ENCODE data around the gene SMIM43. TPM values are rescaled to one million over a fixed set of nuclear protein-coding genes. Genes with fewer than 3 reads are reported as not detected.

The SMIM43 gene
- total RNA-seq, 4 donors from 2014 or later = not detected

DNA sequence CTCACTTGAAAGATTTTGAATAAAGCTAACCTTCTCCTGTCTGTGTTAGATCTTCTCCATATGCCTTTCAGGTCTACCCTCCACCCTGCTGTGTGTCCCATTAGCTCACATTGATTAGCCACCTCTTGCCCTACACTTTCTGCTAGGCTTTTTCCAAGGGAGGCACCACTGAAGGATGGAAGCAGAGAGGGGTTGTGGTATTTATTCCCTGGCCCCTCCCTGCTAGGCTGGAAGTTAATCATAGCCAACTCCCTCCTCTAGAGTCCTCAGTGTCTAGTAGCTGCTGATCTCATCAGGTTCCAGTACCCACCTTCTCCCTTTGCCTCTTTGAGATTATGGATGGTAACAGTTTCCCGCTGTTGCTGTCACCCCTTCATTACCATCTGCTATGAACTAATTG lies 8.9 kb upstream of the SMIM43 start:
- TF ChIP-seq, protein P1, sequence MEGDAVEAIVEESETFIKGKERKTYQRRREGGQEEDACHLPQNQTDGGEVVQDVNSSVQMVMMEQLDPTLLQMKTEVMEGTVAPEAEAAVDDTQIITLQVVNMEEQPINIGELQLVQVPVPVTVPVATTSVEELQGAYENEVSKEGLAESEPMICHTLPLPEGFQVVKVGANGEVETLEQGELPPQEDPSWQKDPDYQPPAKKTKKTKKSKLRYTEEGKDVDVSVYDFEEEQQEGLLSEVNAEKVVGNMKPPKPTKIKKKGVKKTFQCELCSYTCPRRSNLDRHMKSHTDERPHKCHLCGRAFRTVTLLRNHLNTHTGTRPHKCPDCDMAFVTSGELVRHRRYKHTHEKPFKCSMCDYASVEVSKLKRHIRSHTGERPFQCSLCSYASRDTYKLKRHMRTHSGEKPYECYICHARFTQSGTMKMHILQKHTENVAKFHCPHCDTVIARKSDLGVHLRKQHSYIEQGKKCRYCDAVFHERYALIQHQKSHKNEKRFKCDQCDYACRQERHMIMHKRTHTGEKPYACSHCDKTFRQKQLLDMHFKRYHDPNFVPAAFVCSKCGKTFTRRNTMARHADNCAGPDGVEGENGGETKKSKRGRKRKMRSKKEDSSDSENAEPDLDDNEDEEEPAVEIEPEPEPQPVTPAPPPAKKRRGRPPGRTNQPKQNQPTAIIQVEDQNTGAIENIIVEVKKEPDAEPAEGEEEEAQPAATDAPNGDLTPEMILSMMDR (IDR thresholded peaks at IDR 0.05) = no peak
- no peak for TF ChIP-seq POLR2A (IDR thresholded peaks at IDR 0.05)
- no peak overlapping the region for H3K4me3 ChIP-seq (ENCODE audit: low read depth, poor library complexity, severe bottlenecking)
- WGBS, 2 donors = 80 to 85% methylated on average over 1 of the region's 1 CpG
- DNase-seq (ENCODE audit: low spot score in 2 of 2) = no peak
- intact Hi-C loops (cut with DNase I; ENCODE audit: low total_unique reads) = no loop called here

- WGBS, 2 donors = 86 to 96% methylated on average over 1 of the region's 1 CpG
- TF ChIP-seq, protein P1 (IDR thresholded peaks at IDR 0.05) = no peak
- no peak for TF ChIP-seq POLR2A (IDR thresholded peaks at IDR 0.05)
Measured at GRCh38 chr4:121771869-121772268, 6.9 kb upstream of the SMIM43 start.

GRCh38 chr4:121769341-121769740 lies 4.4 kb upstream of the SMIM43 start:
- no peak overlapping the region for H3K4me3 ChIP-seq (ENCODE audit: low read depth, poor library complexity, severe bottlenecking)
- intact Hi-C loops (cut with DNase I; ENCODE audit: low total_unique reads) = no loop called here
- DNase-seq (ENCODE audit: low spot score in 2 of 2) = no peak
- 83 to 88% methylated on average over 2 of the region's 2 CpGs for WGBS, 2 donors
- TF ChIP-seq, protein P1 (IDR thresholded peaks at IDR 0.05) = no peak
- TF ChIP-seq POLR2A (IDR thresholded peaks at IDR 0.05) = no peak

More at GRCh38 chr4:121771869-121772268, 6.9 kb upstream of the SMIM43 start:
- intact Hi-C loops (cut with DNase I; ENCODE audit: low total_unique reads) = no loop called here
- DNase-seq (ENCODE audit: low spot score in 2 of 2) = no peak
- no peak overlapping the region for H3K4me3 ChIP-seq (ENCODE audit: low read depth, poor library complexity, severe bottlenecking)

DNA sequence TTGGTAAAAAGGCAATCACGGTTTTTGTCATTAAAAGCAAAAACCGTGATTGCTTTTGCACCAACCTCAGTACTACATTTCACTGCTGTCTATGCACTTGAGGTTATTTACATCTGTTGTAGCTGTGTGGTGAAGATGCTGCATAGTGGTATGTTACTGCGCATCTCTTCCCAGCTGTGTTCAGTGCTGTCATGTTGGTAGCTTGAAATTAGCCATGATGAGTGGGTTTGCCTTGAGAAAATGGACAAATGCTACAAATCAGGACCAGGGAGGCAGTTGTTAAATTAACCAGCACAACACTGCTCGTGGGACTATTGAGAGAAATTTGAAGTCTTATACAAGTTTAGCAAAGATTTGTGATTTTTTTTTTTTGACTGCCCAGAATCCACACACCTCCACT lies 2.2 kb upstream of the SMIM43 start:
- 84 to 89% methylated on average over 4 of the region's 4 CpGs for WGBS, 2 donors
- DNase-seq (ENCODE audit: low spot score in 2 of 2) = no peak
- H3K4me3 ChIP-seq (ENCODE audit: low read depth, poor library complexity, severe bottlenecking) = no peak overlapping the region
- TF ChIP-seq, protein P1 (IDR thresholded peaks at IDR 0.05) = no peak
- no peak for TF ChIP-seq POLR2A (IDR thresholded peaks at IDR 0.05)
- intact Hi-C loops (cut with DNase I; ENCODE audit: low total_unique reads) = no loop called here

DNA sequence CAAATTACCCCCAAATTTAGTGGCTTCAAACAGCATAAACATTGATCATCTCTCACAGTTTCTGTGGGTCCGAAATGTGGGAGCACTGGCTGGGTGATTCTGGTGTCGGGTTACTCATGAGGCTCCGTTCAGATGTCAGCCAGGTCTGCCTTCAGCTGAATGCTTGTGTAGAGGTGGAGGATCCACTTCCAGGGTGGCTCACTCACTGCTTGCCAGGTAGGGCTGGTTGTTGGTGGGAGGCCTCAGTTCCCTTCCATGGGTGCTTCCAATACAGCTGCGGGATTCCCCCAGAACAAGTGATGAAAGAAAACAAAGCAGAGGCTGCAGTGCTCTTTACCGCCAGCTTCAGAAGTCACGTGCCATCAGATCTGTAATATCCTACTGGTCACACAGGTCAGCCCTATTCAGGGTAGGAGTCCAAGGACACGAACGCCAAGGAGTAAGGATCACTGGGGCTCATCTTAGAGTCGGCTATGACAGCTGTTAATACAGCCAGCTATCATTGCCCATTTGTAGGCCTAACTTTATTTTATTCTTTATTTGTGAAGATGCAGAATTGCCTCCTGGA lies 1.1 kb upstream of the SMIM43 start:
- intact Hi-C loops (cut with DNase I; ENCODE audit: low total_unique reads) = no loop called here
- DNase-seq (ENCODE audit: low spot score in 2 of 2) = no peak
- no peak overlapping the region for H3K4me3 ChIP-seq (ENCODE audit: low read depth, poor library complexity, severe bottlenecking)
- TF ChIP-seq, protein P1 (IDR thresholded peaks at IDR 0.05) = no peak
- no peak for TF ChIP-seq POLR2A (IDR thresholded peaks at IDR 0.05)
- WGBS, 2 donors = 89 to 92% methylated on average over 9 of the region's 9 CpGs

- TF ChIP-seq, protein P1 (IDR thresholded peaks at IDR 0.05) = no peak
- TF ChIP-seq POLR2A (IDR thresholded peaks at IDR 0.05) = no peak
- WGBS, 2 donors = 14 to 16% methylated on average over 16 of the region's 16 CpGs
- no peak for DNase-seq (ENCODE audit: low spot score in 2 of 2)
- no peak overlapping the region for H3K4me3 ChIP-seq (ENCODE audit: low read depth, poor library complexity, severe bottlenecking)
- intact Hi-C loops (cut with DNase I; ENCODE audit: low total_unique reads) = no loop called here
Measured at GRCh38 chr4:121765368-121765705, 373 bp upstream of the SMIM43 start.
